Heart left ventricle (tissue), 13 donors: Measurements from ENCODE around the gene SIGLEC12.

Experiments used
- POLR2A ChIP-seq, 2 donors: fragments of 450-650 bp; IDR thresholded peaks; one replicate each; pipeline ENCODE4 v1.6.1; 2017; ENCODE audit warnings: antibody characterized with exemption in 2 of 2, mild to moderate bottlenecking in 2 of 2, moderate library complexity in 2 of 2
- TF ChIP-seq, protein P1 (sequence below), 12 donors: fragments of 200-600 bp; sonication (generic) in 4 of 12; IDR thresholded peaks; one replicate each; pipeline versions ENCODE4 v1.5.0 to v1.8.0; 2018 to 2022; ENCODE audit warnings: antibody characterized with exemption in 12 of 12, mild to moderate bottlenecking in 5 of 12
- donor health status: ischemic (EF 13 %, LVEDD 7.1; RV severe dilation, severe dysfunction).
- donor health status: DM: no; HTN: yes; CAD: no.
- donor health status: DM: no; HTN: no; CAD: no.
- donor health status: ischemic (EF 25% LVEDD 6.9; RV normal size, moderate dysfunction).
- donor health status: ischemic (EF 25% LVEDD 5.7; RV mildly dilated, moderate dysfunction).
- donor health status: ischemic (EF 35%, LVEDD 5.7; RV mildly dilated, moderate dysfunction).
- donor health status: nonischemic (EF 11% LVEDD 7.7; RV severe dilation, severe dysfunction).
- donor health status: DM: yes; HTN: yes; CAD: no.
- donor health status: PGD.
- donor health status: ischemic (EF 29% LVEDD 5.4; RV normal size, mild dysfunction).
- donor health status: nonischemic (EF 23%, LVEDD 6.1; RV moderate dilation, normal function).

DNA sequence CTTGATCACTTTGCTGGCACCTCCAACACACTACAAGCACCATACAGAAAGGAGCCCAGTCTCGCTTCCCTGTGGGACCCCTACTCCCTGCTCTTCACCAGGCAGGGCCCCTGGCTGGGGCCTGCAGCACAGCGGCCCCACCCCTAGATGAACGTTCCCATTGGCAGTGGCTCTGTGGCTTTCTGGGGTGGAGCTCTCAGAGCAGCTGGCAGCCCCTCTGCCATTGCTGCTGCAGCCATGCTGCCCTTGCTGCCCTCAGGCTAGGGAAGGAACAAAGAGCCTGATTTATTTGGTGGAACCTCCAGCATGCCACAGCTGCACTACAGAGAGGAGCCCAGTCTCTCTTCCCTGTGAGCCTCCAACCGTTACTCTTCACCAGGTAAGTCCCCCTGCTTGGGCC, 24.1 kb upstream of the SIGLEC12 start:
- TF ChIP-seq, protein P1, sequence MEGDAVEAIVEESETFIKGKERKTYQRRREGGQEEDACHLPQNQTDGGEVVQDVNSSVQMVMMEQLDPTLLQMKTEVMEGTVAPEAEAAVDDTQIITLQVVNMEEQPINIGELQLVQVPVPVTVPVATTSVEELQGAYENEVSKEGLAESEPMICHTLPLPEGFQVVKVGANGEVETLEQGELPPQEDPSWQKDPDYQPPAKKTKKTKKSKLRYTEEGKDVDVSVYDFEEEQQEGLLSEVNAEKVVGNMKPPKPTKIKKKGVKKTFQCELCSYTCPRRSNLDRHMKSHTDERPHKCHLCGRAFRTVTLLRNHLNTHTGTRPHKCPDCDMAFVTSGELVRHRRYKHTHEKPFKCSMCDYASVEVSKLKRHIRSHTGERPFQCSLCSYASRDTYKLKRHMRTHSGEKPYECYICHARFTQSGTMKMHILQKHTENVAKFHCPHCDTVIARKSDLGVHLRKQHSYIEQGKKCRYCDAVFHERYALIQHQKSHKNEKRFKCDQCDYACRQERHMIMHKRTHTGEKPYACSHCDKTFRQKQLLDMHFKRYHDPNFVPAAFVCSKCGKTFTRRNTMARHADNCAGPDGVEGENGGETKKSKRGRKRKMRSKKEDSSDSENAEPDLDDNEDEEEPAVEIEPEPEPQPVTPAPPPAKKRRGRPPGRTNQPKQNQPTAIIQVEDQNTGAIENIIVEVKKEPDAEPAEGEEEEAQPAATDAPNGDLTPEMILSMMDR (IDR thresholded peaks at IDR 0.05) = no peak
- no peak for TF ChIP-seq POLR2A (IDR thresholded peaks at IDR 0.05)
